KMS-11 (cell line): ENCODE data around the gene LCN10.
"Not testable (repeated sequence)": the region's sequence is repeated elsewhere in the genome, so short reads cannot be mapped to it uniquely, and the experiment has no call there.

Experiments used
- H2AFZ ChIP-seq: fragments of 200-600 bp; sonication (generic); 2 replicates; pipeline ENCODE4 v1.6.1; 2016; ENCODE audit warnings: antibody characterized with exemption, mixed run types, low read depth
- H3K27ac ChIP-seq: fragments of 200-600 bp; sonication (generic); 2 replicates; pipeline ENCODE4 v1.6.1; 2016; ENCODE audit warnings: mild to moderate bottlenecking, mixed run types
- H3K27me3 ChIP-seq: fragments of 200-600 bp; sonication (generic); 2 replicates; pipeline ENCODE4 v1.6.1; 2017; ENCODE audit warnings: mild to moderate bottlenecking, low read depth, mixed run types, moderate library complexity; ENCODE audit not compliant: insufficient read depth
- H3K36me3 ChIP-seq: fragments of 200-600 bp; sonication (generic); 2 replicates; pipeline ENCODE4 v1.6.1; 2017; ENCODE audit warnings: mild to moderate bottlenecking, mixed run types; ENCODE audit not compliant: insufficient read depth
- H3K4me1 ChIP-seq: fragments of 200-600 bp; sonication (generic); 2 replicates; pipeline ENCODE4 v1.6.1; 2016; ENCODE audit warnings: mild to moderate bottlenecking, low read depth, mixed run types; ENCODE audit not compliant: poor library complexity, severe bottlenecking
- H3K4me2 ChIP-seq: fragments of 200-600 bp; sonication (generic); 2 replicates; pipeline ENCODE4 v1.7.0; 2016; ENCODE audit warnings: mild to moderate bottlenecking, mixed run types
- H3K4me3 ChIP-seq: fragments of 200-600 bp; sonication (generic); IDR thresholded peaks from 2 replicates; pipeline ENCODE4 v1.6.1; 2017; ENCODE audit warnings: low read depth, low read length, mixed read lengths; ENCODE audit not compliant: insufficient read depth
- H3K79me2 ChIP-seq: fragments of 200-600 bp; sonication (generic); 2 replicates; pipeline ENCODE4 v1.6.1; 2016; ENCODE audit warnings: low read depth, mixed run types; ENCODE audit not compliant: insufficient read depth
- H3K9ac ChIP-seq: fragments of 200-600 bp; sonication (generic); 2 replicates; pipeline ENCODE4 v1.6.1; 2016; ENCODE audit warnings: mild to moderate bottlenecking, mixed run types
- H4K20me1 ChIP-seq: fragments of 200-600 bp; sonication (generic); 2 replicates; pipeline ENCODE4 v1.6.1; 2016; ENCODE audit warnings: mild to moderate bottlenecking, mixed run types; ENCODE audit not compliant: insufficient read depth
- CTCF ChIP-seq: fragments of 200-600 bp; sonication (generic); conservative IDR thresholded peaks from 2 replicates; pipeline ENCODE4 v1.6.1; 2017; ENCODE audit warnings: low read depth, mild to moderate bottlenecking, antibody characterized with exemption, low read length, moderate library complexity, mixed read lengths

The LCN10 gene

GRCh38 chr9:136711751-136712689 is 30.7 kb downstream of the LCN10 start, which contains the start of gene DIPK1B:
Gene DIPK1B, plus strand, starts transcription at chr9:136712572. Its CDS starts 94 bp downstream, at chr9:136712666.
- Histone ChIP-seq H3K4me1 (peaks cover 17% of the 10 kb centered on the region), H2AFZ (peak within 1 kb of the TSS; percentile 54), H4K20me1 (no peaks in the 10 kb centered on the region), H3K9ac (peak within 1 kb of the TSS; percentile 64; the same call in 1 of the 2 replicates), H3K4me3 (no peak within 1 kb of the TSS), H3K36me3 (no peaks in the 10 kb centered on the region), H3K27ac (no peak within 1 kb of the TSS), H3K79me2 (no peaks in the 10 kb centered on the region), H3K4me2 (peak within 1 kb of the TSS; percentile 97), H3K27me3 (no peaks in the 10 kb centered on the region)
- TF ChIP-seq CTCF, result no peak

DNA sequence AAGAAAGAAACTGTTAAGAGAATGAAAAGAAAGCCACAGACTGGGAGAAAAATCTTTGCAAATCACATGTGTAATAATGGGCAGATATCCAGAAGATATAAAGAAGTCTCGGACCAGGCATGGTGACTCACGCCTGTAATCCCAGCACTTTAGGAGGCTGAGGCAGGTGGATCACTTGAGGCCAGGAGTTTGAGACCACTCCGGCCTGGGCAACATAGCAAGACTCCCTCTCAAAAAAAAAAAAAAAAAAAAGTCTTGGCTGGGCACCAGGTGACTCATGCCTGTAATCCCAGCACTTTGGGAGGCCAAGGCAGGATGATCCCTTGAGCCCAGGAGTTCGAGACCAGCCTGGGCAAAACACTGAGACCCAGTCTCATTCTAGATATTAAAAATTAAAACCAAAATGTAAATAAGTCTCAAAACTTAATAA is 31.5 kb downstream of the LCN10 start:
- H3K4me2 ChIP-seq, H3K27ac ChIP-seq, H4K20me1 ChIP-seq, H3K36me3 ChIP-seq, H3K9ac ChIP-seq, H2AFZ ChIP-seq, H3K27me3 ChIP-seq, H3K4me3 ChIP-seq, H3K79me2 ChIP-seq: not testable (repeated sequence)
- H3K4me1 ChIP-seq, result peaks cover 17% of the 10 kb centered on the region

- no peaks in the 10 kb centered on the region for H3K79me2 ChIP-seq
- no peak overlapping the region for H3K4me3 ChIP-seq
- no peak overlapping the region for H2AFZ ChIP-seq
- no peak for TF ChIP-seq CTCF
- no peak overlapping the region for H3K9ac ChIP-seq
- no peak overlapping the region for H3K27ac ChIP-seq
- no peaks in the 10 kb centered on the region for H3K27me3 ChIP-seq
- no peaks in the 10 kb centered on the region for H4K20me1 ChIP-seq
- H3K4me1 ChIP-seq, result peaks cover 17% of the 10 kb centered on the region
- H3K36me3 ChIP-seq, result no peaks in the 10 kb centered on the region
- H3K4me2 ChIP-seq, result no peak overlapping the region
Observed at GRCh38 chr9:136710543-136710942, 32.2 kb downstream of the LCN10 start.

- H3K4me3 ChIP-seq, result no peak overlapping the region
- no peak overlapping the region for H3K4me2 ChIP-seq
- H3K36me3 ChIP-seq, result no peaks in the 10 kb centered on the region
- H3K27me3 ChIP-seq, result no peaks in the 10 kb centered on the region
- 0 out of 2 replicates have a peak, but pooled peaks cover 3% of the 10 kb centered on the region for H3K79me2 ChIP-seq
- H4K20me1 ChIP-seq, result no peaks in the 10 kb centered on the region
- peaks cover 24% of the 10 kb centered on the region for H3K4me1 ChIP-seq
- H2AFZ ChIP-seq, result no peak overlapping the region
- no peak overlapping the region for H3K9ac ChIP-seq
- no peak overlapping the region for H3K27ac ChIP-seq
- TF ChIP-seq CTCF, result no peak
Observed at GRCh38 chr9:136709454-136710109, 33.2 kb downstream of the LCN10 start.
